Prostate gland (tissue), 2 donors: Measurements from ENCODE around the gene CLASP1.

Experiments
- CTCF ChIP-seq, 4 experiments: fragments of 200-600 bp in 2 of 4; fragments of 450-650 bp in 2 of 4; sonication (generic) in 2 of 4; IDR thresholded peaks; 1 replicate in 3 of 4; 2 replicates in 1 of 4; pipeline ENCODE4 v1.5.1; 2016 to 2019; ENCODE audit warnings: antibody characterized with exemption in 4 of 4, mild to moderate bottlenecking in 2 of 4, moderate library complexity in 2 of 4
- POLR2A ChIP-seq: fragments of 450-650 bp; IDR thresholded peaks from one replicate; pipeline ENCODE4 v1.6.1; 2016; ENCODE audit warnings: antibody characterized with exemption, mild to moderate bottlenecking

- no peak for TF ChIP-seq CTCF (IDR thresholded peaks at IDR 0.05)
- TF ChIP-seq POLR2A: no peak
Measured at GRCh38 chr2:121360566-121361300, 288.5 kb downstream of the CLASP1 start.
